Glomerular visceral epithelial cell (primary cell): Measurements from ENCODE around the gene AP5S1.
"Not testable (repeated sequence)": the region's sequence is repeated elsewhere in the genome, so short reads cannot be mapped to it uniquely, and the experiment has no call there.

Experiments used
- DNase-seq: peaks from one replicate; pipeline ENCODE4 v3.0.0-alpha.2; 2016; ENCODE audit errors: extremely low spot score

The AP5S1 gene

DNA sequence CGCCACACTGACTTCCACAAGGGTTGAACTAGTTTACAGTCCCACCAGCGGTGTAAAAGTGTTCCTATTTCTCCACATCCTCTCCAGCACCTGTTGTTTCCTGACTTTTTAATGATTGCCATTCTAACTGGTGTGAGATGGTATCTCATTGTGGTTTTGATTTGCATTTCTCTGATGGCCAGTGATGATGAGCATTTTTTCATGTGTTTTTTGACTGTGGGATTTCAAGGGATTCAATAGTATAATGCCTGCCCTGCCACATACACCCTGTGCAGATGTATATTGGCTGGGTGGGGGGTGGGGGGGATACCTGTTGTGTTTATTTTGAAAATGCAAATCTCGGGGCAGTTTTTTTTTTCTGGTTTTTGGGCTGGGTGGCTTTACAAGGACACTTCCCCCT is 26.2 kb upstream of the AP5S1 start:
- not testable (repeated sequence) for DNase-seq

DNA sequence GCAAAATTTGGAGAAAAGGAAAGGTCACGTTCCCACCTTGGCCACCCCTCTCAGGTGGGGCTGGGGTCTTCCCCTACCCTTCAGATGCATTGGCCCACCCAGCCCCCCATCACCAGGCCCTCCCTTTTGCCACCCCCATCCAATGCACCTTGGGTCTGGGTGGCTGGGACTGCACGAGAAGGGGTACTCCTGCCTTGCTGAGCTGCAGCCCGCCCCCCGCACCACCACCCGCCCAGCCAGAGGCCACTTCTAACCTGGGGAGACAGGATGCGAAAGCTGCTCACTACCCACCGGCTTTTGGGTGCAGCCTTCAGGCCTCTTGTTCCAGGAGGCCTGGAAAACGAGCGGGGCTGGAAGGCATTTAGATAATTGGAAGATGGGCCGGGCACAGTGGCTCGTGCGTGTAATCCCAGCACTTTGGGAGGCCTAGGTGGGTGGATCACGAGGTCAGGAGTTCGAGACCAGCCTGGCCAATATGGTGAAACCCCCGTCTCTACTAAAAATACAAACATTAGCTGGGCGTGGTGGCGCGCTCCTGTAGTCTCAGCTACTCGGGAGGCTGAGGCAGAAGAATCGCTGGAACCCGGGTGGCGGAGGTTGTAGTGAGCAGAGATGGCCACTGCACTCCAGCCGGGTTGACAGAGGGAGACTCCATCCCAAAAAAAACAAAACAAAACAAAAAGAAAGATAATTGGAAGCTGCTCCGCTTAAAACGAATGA is 25.5 kb upstream of the AP5S1 start:
- no peak for DNase-seq

DNA sequence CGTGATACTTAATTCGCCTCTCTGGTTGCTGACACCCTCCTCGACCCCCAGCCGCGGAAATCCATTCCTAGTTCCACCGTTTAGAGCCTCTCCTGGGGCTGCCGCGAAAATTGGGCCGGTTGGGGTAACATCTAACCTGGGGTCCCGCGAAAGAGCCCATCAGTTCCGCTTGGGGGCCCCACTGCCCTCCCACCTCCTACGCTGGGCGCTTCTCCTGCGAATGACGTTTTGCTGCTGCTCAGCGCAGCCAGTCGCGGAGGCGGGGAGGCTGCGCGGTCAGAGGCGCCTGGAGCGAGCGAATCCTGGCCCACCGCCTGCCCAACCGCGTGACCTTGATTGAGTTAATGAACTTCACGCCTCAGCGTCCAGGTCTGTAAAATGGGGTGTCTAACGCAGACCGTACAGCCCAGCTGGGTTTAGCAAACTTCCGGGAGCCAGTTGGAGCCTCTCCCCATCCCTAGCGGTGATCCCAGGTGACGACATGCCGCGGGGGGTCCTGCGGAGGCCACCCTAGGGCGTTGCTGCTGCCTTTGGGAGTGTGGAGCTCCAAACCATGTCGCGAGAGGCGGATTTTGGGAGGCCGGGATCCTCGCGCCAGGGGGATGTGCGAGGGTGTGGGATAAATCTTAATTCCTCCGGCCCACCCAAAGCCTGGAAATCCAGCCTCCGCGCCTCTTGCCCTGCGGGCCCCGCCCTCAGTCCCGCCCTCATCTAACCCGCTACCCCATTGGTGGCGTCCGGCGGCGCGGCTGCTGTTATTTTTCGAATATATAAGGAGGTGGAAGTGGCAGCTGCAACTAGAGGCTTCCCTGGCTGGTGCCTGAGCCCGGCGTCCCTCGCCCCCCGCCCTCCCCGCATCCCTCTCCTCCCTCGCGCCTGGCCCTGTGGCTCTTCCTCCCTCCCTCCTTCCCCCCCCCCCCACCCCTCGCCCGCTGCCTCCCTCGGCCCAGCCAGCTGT is 24.6 kb upstream of the AP5S1 start, which contains the start of gene CDC25B:
Gene CDC25B (plus strand): TSS at position 800 of the 958 bp plus-strand sequence. CDS start 222 bp downstream, outside the sequence.
- peak; percentile 96 for DNase-seq

DNA sequence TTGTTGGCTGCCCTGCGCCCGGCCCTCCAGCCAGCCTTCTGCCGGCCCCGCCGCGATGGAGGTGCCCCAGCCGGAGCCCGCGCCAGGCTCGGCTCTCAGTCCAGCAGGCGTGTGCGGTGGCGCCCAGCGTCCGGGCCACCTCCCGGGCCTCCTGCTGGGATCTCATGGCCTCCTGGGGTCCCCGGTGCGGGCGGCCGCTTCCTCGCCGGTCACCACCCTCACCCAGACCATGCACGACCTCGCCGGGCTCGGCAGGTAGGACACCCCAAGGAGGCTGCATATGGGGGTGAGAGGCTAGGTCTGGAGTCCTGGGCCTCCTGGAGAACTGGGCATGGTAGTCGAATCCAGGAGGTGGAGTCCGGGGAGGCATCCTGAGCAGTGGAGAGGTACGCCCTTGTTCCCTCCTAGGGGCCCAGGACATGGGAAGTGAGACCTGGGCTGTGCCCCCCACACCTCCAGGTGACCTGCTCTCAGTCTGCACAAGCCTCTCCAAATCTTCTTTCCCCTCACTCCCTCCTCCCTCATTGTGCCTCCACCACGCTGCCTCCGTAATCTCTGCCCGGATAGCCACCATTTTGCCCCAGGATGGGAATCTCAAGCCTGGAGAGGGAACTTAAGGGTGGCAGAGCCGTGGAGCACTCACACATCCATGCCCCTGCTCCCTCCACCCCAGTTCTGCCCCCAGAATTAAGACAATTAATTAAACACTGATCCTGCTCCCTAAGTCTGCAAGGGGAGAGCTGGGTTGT is 23.7 kb upstream of the AP5S1 start:
- DNase-seq: no peak

DNA sequence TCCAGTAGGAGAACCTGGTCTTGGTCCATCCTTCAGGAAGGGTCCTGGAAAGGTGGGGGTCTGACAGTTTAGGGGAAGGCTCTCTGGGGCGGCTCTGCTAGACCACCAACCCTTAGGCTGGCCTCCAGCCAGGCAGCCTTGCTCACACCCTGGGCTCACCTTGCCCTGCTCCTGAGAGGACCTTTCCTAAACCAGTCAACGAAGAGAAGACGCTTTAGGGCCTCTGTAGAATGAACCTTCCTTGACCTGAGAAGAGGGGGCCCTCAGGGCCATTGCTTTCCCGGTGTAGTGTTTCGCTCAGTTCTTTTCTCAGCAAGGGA is 23.2 kb upstream of the AP5S1 start:
- no peak for DNase-seq

DNA sequence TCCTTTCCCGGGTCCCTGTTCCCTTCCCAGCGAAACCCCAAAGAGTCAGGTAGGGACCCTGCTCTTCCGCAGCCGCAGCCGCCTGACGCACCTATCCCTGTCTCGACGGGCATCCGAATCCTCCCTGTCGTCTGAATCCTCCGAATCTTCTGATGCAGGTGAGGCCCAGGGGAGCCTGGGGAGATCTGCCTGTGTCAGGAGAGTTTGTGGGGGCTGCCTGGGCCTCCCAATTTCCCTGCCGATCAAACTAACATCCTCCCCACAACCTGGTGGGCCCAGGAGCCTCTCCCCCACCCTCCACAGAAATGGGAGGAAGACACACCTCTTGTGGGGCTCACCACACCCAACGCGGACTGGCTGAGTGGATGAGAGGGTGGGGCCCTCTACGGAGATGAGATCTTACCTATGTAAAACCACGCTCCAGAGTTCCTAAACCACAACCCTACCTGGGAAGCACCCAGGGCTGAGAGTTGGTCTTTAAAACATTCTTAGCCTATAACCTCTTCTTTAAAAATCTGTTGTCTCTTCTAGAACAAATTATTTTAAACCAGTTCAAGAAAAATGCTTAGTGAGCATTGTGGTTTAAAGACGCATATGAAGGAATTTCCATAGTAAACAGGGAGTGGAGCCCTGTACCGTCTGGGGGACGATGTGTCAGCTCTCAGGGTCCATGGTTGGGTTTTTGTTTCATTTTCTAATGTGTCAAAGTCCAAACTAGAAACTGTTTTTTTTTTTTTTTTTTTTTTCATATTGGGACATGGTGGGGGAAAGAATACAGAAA is 22.6 kb upstream of the AP5S1 start:
- DNase-seq: no peak

DNA sequence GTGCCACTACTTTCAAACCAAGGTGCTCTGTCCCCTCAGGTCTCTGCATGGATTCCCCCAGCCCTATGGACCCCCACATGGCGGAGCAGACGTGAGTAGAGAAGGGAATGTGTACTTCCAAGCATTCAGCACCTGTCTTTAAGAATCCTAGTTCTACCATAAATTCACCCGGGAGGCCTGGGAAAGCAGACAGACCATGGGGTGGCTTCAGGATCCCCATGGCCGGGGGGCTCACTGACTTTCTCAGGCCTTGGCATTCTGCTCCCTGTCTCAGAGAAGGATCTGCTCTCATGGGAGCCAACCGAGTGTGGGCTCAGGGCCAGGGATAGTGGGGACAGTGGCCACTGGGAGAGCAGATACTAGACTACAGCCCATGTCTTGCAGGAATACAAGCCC is 22.0 kb upstream of the AP5S1 start:
- DNase-seq: no peak

DNA sequence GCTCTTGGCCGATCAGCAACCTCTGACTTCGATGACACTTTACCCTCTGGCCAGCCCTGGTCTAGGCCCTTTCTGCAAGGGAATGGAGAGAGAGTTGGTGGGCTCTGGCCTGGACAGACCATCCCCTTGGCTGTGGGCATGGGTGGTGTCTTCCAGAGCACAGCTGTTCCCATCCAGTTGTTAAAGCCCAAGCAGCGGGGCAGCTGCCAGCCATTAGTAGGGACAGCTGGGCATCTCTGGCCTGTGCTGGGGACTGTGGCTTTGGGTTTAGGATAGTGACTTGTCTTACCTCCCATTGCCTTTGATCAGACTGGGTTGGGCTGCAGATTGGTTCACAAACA is 21.5 kb upstream of the AP5S1 start:
- no peak for DNase-seq

DNA sequence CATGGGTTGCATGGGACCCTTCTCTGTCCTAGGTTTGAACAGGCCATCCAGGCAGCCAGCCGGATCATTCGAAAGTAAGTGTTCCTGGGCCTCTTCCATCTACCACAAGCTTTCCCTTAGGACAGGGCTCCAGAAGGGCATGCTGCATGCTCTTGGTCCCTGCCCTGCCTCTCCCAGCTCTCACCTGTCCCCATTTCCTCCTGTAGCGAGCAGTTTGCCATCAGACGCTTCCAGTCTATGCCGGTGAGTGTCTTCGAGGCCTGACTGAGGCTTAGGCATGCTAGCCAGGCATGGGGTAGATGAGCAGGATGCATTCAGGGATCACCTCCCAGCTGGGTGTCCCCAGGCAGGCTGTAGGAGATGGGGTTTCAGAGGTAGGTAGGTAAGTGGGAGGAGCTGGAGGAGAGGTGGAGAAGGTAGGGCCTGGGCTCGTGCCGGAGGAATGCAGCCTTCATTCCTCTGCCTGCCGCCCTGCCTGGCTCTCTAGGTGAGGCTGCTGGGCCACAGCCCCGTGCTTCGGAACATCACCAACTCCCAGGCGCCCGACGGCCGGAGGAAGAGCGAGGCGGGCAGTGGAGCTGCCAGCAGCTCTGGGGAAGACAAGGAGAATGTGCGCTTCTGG is 20.0 kb upstream of the AP5S1 start:
- no peak for DNase-seq

DNA sequence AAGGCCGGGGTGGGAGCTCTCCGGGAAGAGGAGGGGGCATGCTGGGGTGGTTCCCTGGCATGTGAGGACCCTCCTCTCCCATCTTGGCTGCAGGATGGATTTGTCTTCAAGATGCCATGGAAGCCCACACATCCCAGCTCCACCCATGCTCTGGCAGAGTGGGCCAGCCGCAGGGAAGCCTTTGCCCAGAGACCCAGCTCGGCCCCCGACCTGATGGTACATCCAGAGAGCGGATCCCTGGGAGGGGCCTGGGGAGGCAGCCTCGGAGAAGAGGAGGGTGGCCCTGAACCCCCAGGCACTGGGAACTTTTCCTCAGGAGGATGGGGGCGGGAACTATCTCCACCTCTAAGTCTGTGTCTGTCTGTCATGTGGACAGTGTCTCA is 19.5 kb upstream of the AP5S1 start:
- no peak for DNase-seq

DNA sequence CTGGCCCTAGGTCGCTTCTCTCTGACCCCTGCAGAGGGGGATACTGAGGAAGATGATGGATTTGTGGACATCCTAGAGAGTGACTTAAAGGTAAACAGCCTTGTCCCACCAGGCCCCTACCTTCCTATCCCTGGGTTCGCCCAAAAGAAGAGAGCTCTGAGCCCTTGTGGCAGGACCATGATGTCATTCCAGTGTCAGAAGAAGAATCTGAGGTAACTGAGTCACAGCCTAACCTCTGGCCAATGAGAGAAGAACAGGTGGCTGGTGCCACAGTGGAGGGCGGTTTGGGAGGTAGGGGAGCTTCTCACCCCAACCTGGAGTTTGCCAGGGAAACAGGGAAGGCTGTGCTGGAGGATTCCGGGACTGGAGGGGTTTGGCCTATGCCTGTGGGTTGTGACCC is 19.0 kb upstream of the AP5S1 start:
- no peak for DNase-seq

DNA sequence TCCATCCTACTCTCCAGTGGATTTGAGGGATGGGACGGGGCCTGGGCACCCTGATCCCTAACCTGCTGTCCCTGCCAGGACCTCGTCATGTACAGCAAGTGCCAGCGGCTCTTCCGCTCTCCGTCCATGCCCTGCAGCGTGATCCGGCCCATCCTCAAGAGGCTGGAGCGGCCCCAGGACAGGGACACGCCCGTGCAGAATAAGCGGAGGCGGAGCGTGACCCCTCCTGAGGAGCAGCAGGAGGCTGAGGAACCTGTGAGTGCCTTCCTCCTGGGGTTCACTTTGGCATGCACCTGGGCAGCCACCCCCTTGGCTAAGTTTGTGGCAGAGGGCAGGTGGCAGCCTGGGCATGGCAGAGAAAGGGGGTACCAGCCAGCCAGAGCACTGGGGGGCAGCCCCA is 18.5 kb upstream of the AP5S1 start:
- DNase-seq: no peak

DNA sequence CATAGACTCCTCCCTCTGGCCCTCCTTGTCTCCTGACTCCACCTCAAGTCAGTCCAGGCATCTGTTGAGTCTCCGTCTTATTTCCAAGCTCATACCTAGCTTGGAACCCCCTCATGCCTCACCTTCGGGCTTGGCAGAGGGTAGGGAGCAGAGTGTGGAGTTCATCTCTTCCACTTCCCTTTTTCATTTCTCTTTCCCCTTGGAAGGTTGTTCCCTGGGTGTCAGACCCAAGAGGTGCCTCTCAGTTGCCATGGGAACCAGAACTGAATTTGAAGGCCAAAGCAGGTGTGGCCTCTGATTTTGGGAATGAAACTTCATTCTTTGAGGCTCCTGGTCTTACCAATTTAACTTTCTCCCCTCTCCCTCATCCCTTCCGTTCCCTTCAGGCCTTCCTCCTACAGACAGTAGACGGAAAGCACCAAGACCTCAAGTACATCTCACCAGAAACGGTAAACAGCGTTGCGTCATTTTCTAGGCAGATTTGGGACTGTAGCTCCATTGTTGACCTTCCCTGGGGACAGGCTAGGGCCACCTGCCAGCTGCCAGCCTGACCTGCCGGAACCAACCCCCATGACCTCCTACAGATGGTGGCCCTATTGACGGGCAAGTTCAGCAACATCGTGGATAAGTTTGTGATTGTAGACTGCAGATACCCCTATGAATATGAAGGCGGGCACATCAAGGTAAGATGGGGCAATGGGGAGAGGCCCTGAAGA is 17.7 kb upstream of the AP5S1 start:
- no peak for DNase-seq

DNA sequence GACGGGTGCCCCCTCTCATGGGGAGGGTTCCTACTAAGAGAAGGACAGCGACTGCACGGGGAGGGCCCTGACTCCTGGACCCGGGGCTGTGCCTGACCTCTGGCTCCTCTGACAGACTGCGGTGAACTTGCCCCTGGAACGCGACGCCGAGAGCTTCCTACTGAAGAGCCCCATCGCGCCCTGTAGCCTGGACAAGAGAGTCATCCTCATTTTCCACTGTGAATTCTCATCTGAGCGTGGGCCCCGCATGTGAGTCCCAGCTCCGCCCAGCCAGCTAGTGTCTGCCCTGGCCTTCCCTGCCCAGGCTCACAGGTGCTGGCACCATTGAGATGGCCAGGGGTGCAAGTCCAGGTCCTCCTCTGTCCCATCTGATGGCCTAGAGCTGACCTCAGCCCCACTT is 17.1 kb upstream of the AP5S1 start:
- DNase-seq: no peak

DNA sequence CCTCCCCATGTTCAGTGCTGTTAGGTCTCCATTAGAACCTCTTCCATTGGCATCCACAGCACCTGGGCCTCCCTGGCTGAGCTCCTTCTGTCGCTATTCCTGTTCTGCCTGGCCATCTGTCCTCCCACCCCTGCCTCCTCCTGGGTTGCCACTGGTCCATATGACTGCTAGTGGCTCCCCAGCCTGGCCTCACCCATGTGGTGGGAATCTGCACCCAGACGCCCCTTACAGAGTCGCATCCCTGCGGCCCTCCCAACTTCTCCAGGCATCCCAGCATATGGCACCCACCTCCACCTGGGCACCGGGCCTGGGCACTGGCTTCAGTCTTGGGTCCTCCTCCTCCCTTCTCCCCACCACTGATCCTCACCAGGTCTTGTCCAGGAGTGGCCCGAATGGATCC is 16.5 kb upstream of the AP5S1 start:
- DNase-seq: no peak

DNA sequence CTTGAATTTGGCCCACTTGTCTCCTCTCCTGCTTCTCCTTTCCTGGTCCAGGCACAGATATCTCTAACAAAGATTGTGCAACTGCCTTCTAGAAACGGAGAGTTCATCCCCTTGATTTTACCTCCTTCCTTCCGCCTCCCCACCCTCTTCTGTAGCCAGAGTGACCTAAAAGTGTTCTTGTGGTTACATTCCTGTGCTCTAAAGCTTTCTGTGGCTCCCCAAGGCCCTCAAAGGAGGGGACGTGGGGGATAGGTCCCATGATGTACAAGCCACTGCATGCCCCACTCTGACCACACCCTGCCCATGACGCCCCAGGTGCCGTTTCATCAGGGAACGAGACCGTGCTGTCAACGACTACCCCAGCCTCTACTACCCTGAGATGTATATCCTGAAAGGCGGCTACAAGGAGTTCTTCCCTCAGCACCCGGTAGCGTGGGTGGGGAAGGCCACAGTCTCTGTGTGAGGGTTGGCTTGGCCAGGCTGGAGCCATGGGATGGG is 16.0 kb upstream of the AP5S1 start:
- DNase-seq: no peak

DNA sequence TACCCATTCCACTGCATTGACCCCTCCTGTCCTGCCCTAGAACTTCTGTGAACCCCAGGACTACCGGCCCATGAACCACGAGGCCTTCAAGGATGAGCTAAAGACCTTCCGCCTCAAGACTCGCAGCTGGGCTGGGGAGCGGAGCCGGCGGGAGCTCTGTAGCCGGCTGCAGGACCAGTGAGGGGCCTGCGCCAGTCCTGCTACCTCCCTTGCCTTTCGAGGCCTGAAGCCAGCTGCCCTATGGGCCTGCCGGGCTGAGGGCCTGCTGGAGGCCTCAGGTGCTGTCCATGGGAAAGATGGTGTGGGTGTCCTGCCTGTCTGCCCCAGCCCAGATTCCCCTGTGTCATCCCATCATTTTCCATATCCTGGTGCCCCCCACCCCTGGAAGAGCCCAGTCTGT is 15.6 kb upstream of the AP5S1 start:
- DNase-seq: no peak

DNA sequence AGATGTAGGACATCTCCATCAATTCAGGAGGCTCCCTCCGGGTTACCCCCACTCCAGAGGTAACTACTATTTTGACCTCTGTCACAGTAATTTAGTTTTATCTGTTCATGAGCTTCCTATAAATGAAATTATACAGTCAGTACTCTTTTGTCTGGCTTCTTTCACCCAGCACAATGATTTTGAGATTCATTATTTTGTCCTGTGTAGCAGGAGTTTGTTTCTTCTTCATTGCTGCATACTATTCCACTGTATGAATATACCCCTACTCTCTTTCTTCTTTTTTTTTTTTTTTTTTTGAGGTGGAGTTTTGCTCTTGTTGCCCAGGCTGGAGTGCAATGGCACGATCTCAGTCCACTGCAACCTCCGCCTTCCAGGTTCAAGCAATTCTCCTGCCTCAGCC is 11.8 kb upstream of the AP5S1 start:
- DNase-seq: no peak

DNA sequence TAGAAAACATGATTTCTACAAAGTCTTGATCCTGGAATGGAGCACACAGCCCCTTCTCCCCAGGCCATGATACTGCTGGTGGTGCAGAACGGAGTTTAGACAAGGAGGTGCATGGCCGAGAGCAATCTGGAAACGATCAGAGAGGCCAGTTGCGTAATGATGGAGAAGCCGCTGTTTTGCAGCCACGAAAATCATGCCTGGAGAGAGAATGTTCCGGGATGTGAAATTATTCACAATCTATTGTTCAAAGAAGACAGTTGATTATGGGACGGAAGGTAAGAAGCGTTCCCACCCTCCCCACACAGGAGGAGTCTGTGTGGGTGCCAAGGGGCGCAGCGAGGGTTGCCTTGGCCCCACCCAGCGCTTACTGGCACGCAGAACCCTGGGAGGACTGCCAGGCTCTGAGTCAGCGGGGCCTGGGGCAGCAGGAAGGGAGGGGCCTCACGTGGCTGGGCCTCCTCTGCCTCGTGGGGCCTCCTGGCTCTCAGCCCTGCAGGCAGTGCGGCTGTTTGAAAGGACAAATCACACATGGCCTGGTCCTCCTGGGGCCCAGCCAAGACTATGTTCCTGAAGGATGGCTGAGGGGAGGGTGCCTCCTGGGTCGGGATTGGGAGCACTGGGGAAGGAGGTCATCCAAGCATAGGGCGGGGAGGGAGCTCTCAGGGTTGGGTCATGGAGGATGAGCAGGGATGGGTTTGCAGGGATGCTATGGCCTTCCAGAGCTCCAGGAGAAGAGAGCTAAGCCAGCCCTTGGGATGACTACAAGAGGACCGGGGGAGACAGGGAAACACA is 8.7 kb upstream of the AP5S1 start:
- DNase-seq: peak; percentile 100

DNA sequence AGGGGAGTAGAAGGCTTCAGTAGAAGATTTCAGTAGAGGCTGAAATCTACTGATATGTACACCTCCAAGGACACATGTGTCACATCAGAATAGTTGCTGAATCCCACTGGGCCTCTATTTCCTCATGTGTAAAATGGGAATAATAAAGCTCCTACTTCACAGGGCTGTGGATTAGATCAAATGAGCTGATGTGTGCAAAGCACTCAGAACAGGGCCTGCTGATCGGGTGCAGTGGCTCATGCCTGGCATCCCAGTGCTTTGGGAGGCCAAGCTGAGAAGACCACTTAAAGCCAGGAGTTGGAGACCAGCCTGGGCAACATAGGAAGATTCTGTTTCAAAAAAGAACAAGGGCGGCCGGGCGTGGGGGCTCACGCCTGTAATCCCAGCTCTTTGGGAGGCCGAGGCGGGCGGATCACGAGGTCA is 8.1 kb upstream of the AP5S1 start:
- no peak for DNase-seq
